CD4-positive, alpha-beta memory T cell (primary cell): ENCODE data around the gene PPIP5K2. TPM values are rescaled to one million over a fixed set of nuclear protein-coding genes. Genes with fewer than 3 reads are reported as not detected.
"Not testable (repeated sequence)": the region's sequence is repeated elsewhere in the genome, so short reads cannot be mapped to it uniquely, and the experiment has no call there.

ENCODE experiments used
- CTCF ChIA-PET: fragments of 350-600 bp; sonication (Branson Sonifier 250); formaldehyde crosslinking; loops from one replicate; lab custom pipeline; 2021; ENCODE audit warnings: inconsistent platforms; ENCODE audit not compliant: partially characterized antibody; lab: Charles Lee
- POLR2A ChIA-PET: fragments of 350-600 bp; sonication (Branson Sonifier 250); formaldehyde crosslinking; loops from one replicate; lab custom pipeline; 2021; ENCODE audit not compliant: partially characterized antibody; lab: Charles Lee
- DNase-seq, 5 donors: peaks; one replicate each; pipeline versions ENCODE4 v3.0.0 to v3.0.0-alpha.2; 2020 to 2022; ENCODE audit warnings: mixed read lengths in 1 of 5
- H3K27ac ChIP-seq: one replicate; pipeline ENCODE4 v1.7.0; 2013; ENCODE audit warnings: low read depth, low read length
- H3K27me3 ChIP-seq: 2 replicates; pipeline ENCODE4 v1.7.0; 2013; ENCODE audit warnings: mild to moderate bottlenecking, low read length, moderate library complexity; ENCODE audit not compliant: insufficient read depth
- H3K36me3 ChIP-seq: 2 replicates; pipeline ENCODE4 v1.7.0; 2013; ENCODE audit warnings: mild to moderate bottlenecking, low read length, moderate library complexity; ENCODE audit not compliant: insufficient read depth
- H3K4me1 ChIP-seq: 2 replicates; pipeline ENCODE4 v1.7.0; 2013; ENCODE audit warnings: mild to moderate bottlenecking, low read length, moderate library complexity; ENCODE audit not compliant: insufficient read depth
- H3K4me3 ChIP-seq, 2 donors: one replicate each; pipeline ENCODE4 v1.7.0; 2013; ENCODE audit warnings: low read length in 2 of 2, mild to moderate bottlenecking in 1 of 2
- H3K9me3 ChIP-seq, 2 donors: one replicate each; pipeline ENCODE4 v1.7.0; 2013; ENCODE audit warnings: low read length in 2 of 2, control low read depth in 1 of 2; ENCODE audit not compliant: control insufficient read depth in 1 of 2
- H3K27ac Mint-ChIP-seq, 7 donors: one replicate each; pipeline ENCODE4 v1.8.0; 2020 to 2021; ENCODE audit warnings: mixed read lengths in 7 of 7, mild to moderate bottlenecking in 6 of 7, inconsistent platforms in 3 of 7, moderate library complexity in 3 of 7
- H3K27me3 Mint-ChIP-seq, 2 donors: one replicate each; pipeline ENCODE4 v1.8.0; 2020 to 2021; ENCODE audit warnings: mixed read lengths in 2 of 2
- H3K36me3 Mint-ChIP-seq, 2 donors: one replicate each; pipeline ENCODE4 v1.8.0; 2020 to 2021; ENCODE audit warnings: mixed read lengths in 2 of 2, inconsistent platforms in 1 of 2, mild to moderate bottlenecking in 1 of 2
- H3K4me1 Mint-ChIP-seq, 4 donors: one replicate each; pipeline ENCODE4 v1.8.0; 2020 to 2021; ENCODE audit warnings: mixed read lengths in 4 of 4, mild to moderate bottlenecking in 1 of 4
- H3K4me3 Mint-ChIP-seq, 8 donors: one replicate each; pipeline ENCODE4 v1.8.0; 2020 to 2021; ENCODE audit warnings: mixed read lengths in 8 of 8, mild to moderate bottlenecking in 7 of 8, moderate library complexity in 6 of 8, inconsistent platforms in 3 of 8
- H3K9me3 Mint-ChIP-seq, 8 donors: one replicate each; pipeline ENCODE4 v1.8.0; 2020 to 2021; ENCODE audit warnings: mixed read lengths in 8 of 8, mild to moderate bottlenecking in 5 of 8, inconsistent platforms in 3 of 8, moderate library complexity in 1 of 8
- intact Hi-C: fragments of 100-400 bp; cut with micrococcal nuclease; formaldehyde crosslinking; loops from one replicate; pipeline ENCODE4 v1.15.1; 2023
- polyA plus RNA-seq, 2 donors: library from polyadenylated mRNA; unstranded; fragments of 300-500 nt; fragmentation: Illumina TruSeq; gene quantifications; one replicate each; pipeline ENCODE4 v1.2.3, GENCODE V29; 2021
- total RNA-seq, 2 experiments: library from RNA; stranded (reverse); gene quantifications; one replicate each; pipeline ENCODE4 v1.2.3, GENCODE V29; 2021

PPIP5K2 gene
- total and polyA plus RNA-seq, 4 experiments from 2014 or later = 21.1 to 66.5 (median 43.3) TPM

- H3K27ac ChIP-seq = no peak overlapping the region
- H3K27me3 Mint-ChIP-seq = no peaks in the 10 kb centered on the region
- no peak overlapping the region for H3K4me3 Mint-ChIP-seq
- peaks cover 0 to 4% (median 0%) of the 10 kb centered on the region in 8 donors for H3K9me3 Mint-ChIP-seq
- CTCF ChIA-PET = no interaction called here
- POLR2A ChIA-PET = no interaction called here
- H3K4me1 Mint-ChIP-seq = peaks cover 0 to 4% (median 3%) of the 10 kb centered on the region in 4 donors
- H3K4me1 ChIP-seq = no peaks in the 10 kb centered on the region
- intact Hi-C loops = no loop called here
- H3K9me3 ChIP-seq = no peaks in the 10 kb centered on the region
- H3K36me3 ChIP-seq = no peaks in the 10 kb centered on the region
- no peak overlapping the region for H3K4me3 ChIP-seq
- DNase-seq = no peak
- peak overlapping the region in 1 of 7 donors; percentile 69 for H3K27ac Mint-ChIP-seq
- peaks cover 0 to 8% of the 10 kb centered on the region in 2 donors for H3K36me3 Mint-ChIP-seq
- H3K27me3 ChIP-seq = no peaks in the 10 kb centered on the region
These were observed 98.1 kb downstream of the PPIP5K2 start for GRCh38 chr5:103218164-103218563.

GRCh38 chr5:103219074-103219473, 99.0 kb downstream of the PPIP5K2 start:
- H3K27ac ChIP-seq, H3K27ac Mint-ChIP-seq, CTCF ChIA-PET, H3K4me1 ChIP-seq, H3K9me3 ChIP-seq, H3K4me1 Mint-ChIP-seq, H3K36me3 ChIP-seq, H3K27me3 ChIP-seq, H3K9me3 Mint-ChIP-seq, H3K4me3 ChIP-seq, H3K4me3 Mint-ChIP-seq, intact Hi-C loops, POLR2A ChIA-PET, DNase-seq, H3K36me3 Mint-ChIP-seq, H3K27me3 Mint-ChIP-seq: not testable (repeated sequence)

- Mint-ChIP-seq H3K9me3 (peaks cover 0 to 6% (median 0%) of the 10 kb centered on the region in 8 donors), H3K27me3 (peaks cover 15 to 23% of the 10 kb centered on the region in 2 donors), H3K4me1 (no peaks in the 10 kb centered on the region), H3K27ac (no peak overlapping the region), H3K36me3 (peaks cover 0 to 8% of the 10 kb centered on the region in 2 donors), H3K4me3 (no peak overlapping the region)
- no peaks in the 10 kb centered on the region for H3K4me1 ChIP-seq
- H3K4me3 ChIP-seq = no peak overlapping the region
- POLR2A ChIA-PET = no interaction called here
- no peaks in the 10 kb centered on the region for H3K36me3 ChIP-seq
- H3K27me3 ChIP-seq = no peaks in the 10 kb centered on the region
- intact Hi-C loops = no loop called here
- CTCF ChIA-PET = interaction anchor here (1.6 to 3.6 kb wide), 5 partner anchors 10 to 639 kb away, joined by 4 to 35 read pairs (median 8); no protein-coding TSS in a partner anchor
- no peak overlapping the region for H3K27ac ChIP-seq
- H3K9me3 ChIP-seq = no peaks in the 10 kb centered on the region
- DNase-seq = no peak
These were observed 103.2 kb downstream of the PPIP5K2 start for GRCh38 chr5:103223031-103223955.

- DNase-seq = peak; percentile 41 to 56 (median 50)
- intact Hi-C loops = loop anchor here (1.0 kb wide), 1 partner anchor 641 kb away; no protein-coding TSS in a partner anchor
- POLR2A ChIA-PET = interaction anchor here (1.0 kb wide), 1 partner anchor 36 kb away, joined by 3 read pairs; no protein-coding TSS in a partner anchor
These were observed 104.2 kb downstream of the PPIP5K2 start for GRCh38 chr5:103224118-103224893.

GRCh38 chr5:103224894-103225246, 104.8 kb downstream of the PPIP5K2 start:
- Mint-ChIP-seq H3K27ac (no peak overlapping the region), H3K4me1 (no peaks in the 10 kb centered on the region), H3K27me3 (peaks cover 18 to 27% of the 10 kb centered on the region in 2 donors), H3K4me3 (no peak overlapping the region), H3K36me3 (peaks cover 0 to under 1% of the 10 kb centered on the region in 2 donors), H3K9me3 (peaks cover 0 to 5% (median 0%) of the 10 kb centered on the region in 8 donors)
- intact Hi-C loops = loop anchor here (1.0 kb wide), 1 partner anchor 642 kb away; no protein-coding TSS in a partner anchor
- no peak for DNase-seq
- no peak overlapping the region for H3K27ac ChIP-seq
- no peaks in the 10 kb centered on the region for H3K9me3 ChIP-seq
- POLR2A ChIA-PET = interaction anchor here (1.0 kb wide), 1 partner anchor 35 kb away, joined by 3 read pairs; no protein-coding TSS in a partner anchor
- no peaks in the 10 kb centered on the region for H3K4me1 ChIP-seq
- no peaks in the 10 kb centered on the region for H3K27me3 ChIP-seq
- H3K36me3 ChIP-seq = no peaks in the 10 kb centered on the region
- H3K4me3 ChIP-seq = no peak overlapping the region
- CTCF ChIA-PET = interaction anchor here (0.8 to 3.6 kb wide), 17 partner anchors 8 to 688 kb away, joined by 3 to 35 read pairs (median 5); partner anchors contain the start of gene MACIR

More at GRCh38 chr5:103224118-103224893, 104.2 kb downstream of the PPIP5K2 start:
- H3K9me3 ChIP-seq = no peaks in the 10 kb centered on the region
- H3K4me3 ChIP-seq = no peak overlapping the region
- CTCF ChIA-PET = interaction anchor here (0.8 to 3.6 kb wide), 17 partner anchors 8 to 688 kb away, joined by 3 to 35 read pairs (median 5); partner anchors contain the start of gene MACIR
- Mint-ChIP-seq H3K4me1 (no peaks in the 10 kb centered on the region), H3K36me3 (peaks cover 0 to 5% of the 10 kb centered on the region in 2 donors), H3K4me3 (no peak overlapping the region), H3K9me3 (peaks cover 0 to 6% (median 0%) of the 10 kb centered on the region in 8 donors), H3K27ac (no peak overlapping the region), H3K27me3 (peaks cover 18 to 27% of the 10 kb centered on the region in 2 donors)
- no peak overlapping the region for H3K27ac ChIP-seq
- no peaks in the 10 kb centered on the region for H3K27me3 ChIP-seq
- no peaks in the 10 kb centered on the region for H3K4me1 ChIP-seq
- H3K36me3 ChIP-seq = no peaks in the 10 kb centered on the region

GRCh38 chr5:103228061-103228460, 108.0 kb downstream of the PPIP5K2 start:
- intact Hi-C loops = no loop called here
- DNase-seq = no peak
- Mint-ChIP-seq H3K27ac (no peak overlapping the region), H3K4me1 (no peaks in the 10 kb centered on the region), H3K9me3 (peaks cover 0 to 4% (median 0%) of the 10 kb centered on the region in 8 donors), H3K4me3 (no peak overlapping the region), H3K36me3 (no peaks in the 10 kb centered on the region), H3K27me3 (peaks cover 18 to 27% of the 10 kb centered on the region in 2 donors)
- Histone ChIP-seq H3K4me1 (no peaks in the 10 kb centered on the region), H3K27ac (no peak overlapping the region), H3K36me3 (no peaks in the 10 kb centered on the region), H3K27me3 (no peaks in the 10 kb centered on the region), H3K9me3 (no peaks in the 10 kb centered on the region), H3K4me3 (no peak overlapping the region)
- ChIA-PET POLR2A (no interaction called here), CTCF (no interaction called here)
